GM18498 (cell line): ENCODE data around the gene ANKRD60.

Source experiments
- ATAC-seq: cut with Tn5 transposase; IDR thresholded peaks from one replicate; pipeline ENCODE4 v1.9.1; 2021; ENCODE audit warnings: mild to moderate bottlenecking, moderate library complexity; ENCODE audit not compliant: unreplicated experiment

The ANKRD60 gene, protein sequence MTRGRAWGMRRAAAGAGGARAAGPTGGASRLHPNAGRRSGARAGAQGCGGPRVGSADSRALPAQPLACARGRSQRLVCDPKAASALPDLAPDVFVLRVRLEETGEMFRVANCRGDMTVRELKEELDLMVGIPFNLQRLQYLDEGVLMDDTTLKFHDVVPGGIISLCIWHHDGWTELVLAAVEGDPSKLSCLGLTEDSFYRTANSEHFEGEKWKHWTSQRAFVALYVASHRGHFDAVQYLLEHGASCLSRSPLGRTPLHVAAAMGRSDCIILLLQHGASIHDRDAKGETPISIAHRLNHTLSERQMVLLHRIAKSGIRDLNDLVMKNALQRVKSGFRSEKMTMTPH

DNA sequence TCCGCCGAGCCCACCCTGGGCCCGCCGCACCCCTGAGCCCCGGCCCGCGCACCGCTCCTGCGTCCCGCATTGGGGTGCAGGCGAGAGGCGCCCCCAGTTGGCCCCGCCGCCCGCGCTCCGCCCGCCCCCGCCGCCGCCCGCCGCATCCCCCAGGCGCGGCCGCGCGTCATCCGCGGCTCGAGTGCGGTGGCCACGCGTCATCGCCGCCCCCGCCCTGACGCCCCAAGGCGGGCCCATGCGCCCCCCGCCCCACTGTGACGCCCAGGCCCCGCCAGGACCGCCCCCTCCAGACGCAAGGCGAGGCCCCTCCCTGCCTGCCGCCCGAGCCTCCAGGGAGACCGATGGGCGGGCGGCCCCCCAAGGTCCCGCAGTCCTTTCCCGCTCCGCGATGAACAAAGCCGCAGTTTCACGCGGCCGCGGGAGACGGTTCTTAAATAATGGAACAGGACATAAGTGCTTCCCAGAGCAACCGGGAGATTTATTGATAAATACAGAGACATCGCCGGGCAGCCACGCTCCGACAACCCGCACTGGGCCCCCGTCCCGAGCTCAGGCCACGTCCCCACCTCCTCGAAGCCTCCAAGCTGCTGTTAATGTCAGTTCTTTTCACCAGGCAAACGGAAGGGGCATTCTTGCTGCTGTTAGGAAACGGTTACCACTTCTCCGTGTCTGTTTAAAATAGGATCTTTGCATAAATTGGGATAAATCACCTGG lies at the start of gene ANKRD60:
ANKRD60 (minus strand) TSS at position 170 of the 714 bp plus-strand sequence; CDS start at position 170, 0 bp downstream.
- no peak for ATAC-seq

- no peak for ATAC-seq
These were observed 49.4 kb upstream of the ANKRD60 start for GRCh38 chr20:58277578-58278472.

GRCh38 chr20:58277107-58277506 lies 48.7 kb upstream of the ANKRD60 start:
- ATAC-seq, result no peak

GRCh38 chr20:58274384-58274783 lies 45.9 kb upstream of the ANKRD60 start:
- no peak for ATAC-seq

GRCh38 chr20:58271606-58272351 lies 43.3 kb upstream of the ANKRD60 start:
- no peak for ATAC-seq

- no peak for ATAC-seq
These were observed 40.6 kb upstream of the ANKRD60 start for GRCh38 chr20:58268936-58269619.

GRCh38 chr20:58268421-58268821 lies 40.0 kb upstream of the ANKRD60 start:
- ATAC-seq, result no peak

GRCh38 chr20:58267389-58268215 lies 39.1 kb upstream of the ANKRD60 start:
- no peak for ATAC-seq

- ATAC-seq, result no peak
These were observed 35.8 kb upstream of the ANKRD60 start for GRCh38 chr20:58264271-58264670.

GRCh38 chr20:58261660-58262059 lies 33.2 kb upstream of the ANKRD60 start:
- no peak for ATAC-seq

GRCh38 chr20:58260006-58260405 lies 31.6 kb upstream of the ANKRD60 start:
- ATAC-seq, result no peak

- no peak for ATAC-seq
These were observed 28.4 kb upstream of the ANKRD60 start for GRCh38 chr20:58256842-58257241.

DNA sequence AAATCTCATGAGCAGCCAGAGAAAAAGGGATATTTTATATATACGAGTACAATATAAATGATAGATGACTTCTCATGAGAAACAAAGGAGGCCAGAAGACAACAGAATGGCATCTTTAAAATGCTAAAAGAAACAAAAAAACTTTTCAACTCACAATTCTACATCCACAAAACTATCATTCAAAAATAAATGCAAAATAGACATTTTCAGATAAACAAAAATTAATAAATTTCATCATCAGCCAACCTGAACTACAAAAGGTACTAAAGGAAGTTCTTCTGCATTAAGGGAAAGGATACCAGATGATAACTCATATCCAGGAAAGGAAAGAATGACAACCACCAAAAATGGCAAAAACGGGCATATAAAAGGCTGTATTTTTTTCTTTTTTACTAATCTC lies 27.9 kb upstream of the ANKRD60 start:
- ATAC-seq, result no peak

- no peak for ATAC-seq
These were observed 26.4 kb upstream of the ANKRD60 start for GRCh38 chr20:58254890-58255289.

- ATAC-seq, result no peak
These were observed 23.6 kb upstream of the ANKRD60 start for GRCh38 chr20:58251979-58252591.

- ATAC-seq, result no peak
These were observed 23.0 kb upstream of the ANKRD60 start for GRCh38 chr20:58251348-58251978.

GRCh38 chr20:58246346-58246745 lies 17.9 kb upstream of the ANKRD60 start:
- ATAC-seq, result no peak

- no peak for ATAC-seq
These were observed 17.5 kb upstream of the ANKRD60 start for GRCh38 chr20:58245931-58246330.
